OCI-LY1 (cell line): Measurements from ENCODE around the gene LAMTOR4.

Source experiments
- H2AFZ ChIP-seq: fragments of 200-600 bp; sonication (generic), shearing (Covaris generic); 2 replicates; pipeline ENCODE4 v1.6.0; 2014; ENCODE audit warnings: antibody characterized with exemption, mild to moderate bottlenecking, low read length
- H3F3A ChIP-seq: fragments of 200-600 bp; sonication (generic), shearing (Covaris generic); 2 replicates; pipeline ENCODE4 v1.6.0; 2014; ENCODE audit warnings: mild to moderate bottlenecking, antibody characterized with exemption, low read length, moderate library complexity; ENCODE audit not compliant: insufficient read depth
- H3K27ac ChIP-seq: fragments of 200-600 bp; sonication (generic); 2 replicates; pipeline ENCODE4 v1.5.1; 2014; ENCODE audit warnings: low read length, mixed run types, mild to moderate bottlenecking, low read depth; ENCODE audit not compliant: poor library complexity, severe bottlenecking
- H3K27me3 ChIP-seq: fragments of 200-600 bp; sonication (generic); 2 replicates; pipeline ENCODE4 v1.6.0; 2014; ENCODE audit warnings: antibody characterized with exemption, mild to moderate bottlenecking, low read length, moderate library complexity; ENCODE audit not compliant: insufficient read depth
- H3K36me3 ChIP-seq: fragments of 200-600 bp; sonication (generic); 2 replicates; pipeline ENCODE4 v1.6.1; 2014; ENCODE audit warnings: mild to moderate bottlenecking, antibody characterized with exemption, low read length, moderate library complexity, mixed read lengths; ENCODE audit not compliant: insufficient read depth
- H3K4me1 ChIP-seq: fragments of 200-600 bp; sonication (generic); 2 replicates; pipeline ENCODE4 v1.5.1; 2014; ENCODE audit warnings: mild to moderate bottlenecking, low read length, moderate library complexity; ENCODE audit not compliant: insufficient read depth, severe bottlenecking
- H3K4me2 ChIP-seq: fragments of 200-600 bp; sonication (generic), shearing (Covaris generic); 2 replicates; pipeline ENCODE4 v1.6.1; 2014; ENCODE audit warnings: low read length
- H3K4me3 ChIP-seq: fragments of 200-600 bp; sonication (generic); 2 replicates; pipeline ENCODE4 v1.5.1; 2014; ENCODE audit warnings: low read length, low read depth, mild to moderate bottlenecking, mixed read lengths; ENCODE audit not compliant: poor library complexity, severe bottlenecking
- H3K79me2 ChIP-seq: fragments of 200-600 bp; shearing (Covaris generic); 2 replicates; pipeline ENCODE4 v1.6.1; 2016; ENCODE audit warnings: mixed run types, low read length, mixed read lengths; ENCODE audit not compliant: insufficient read depth
- H3K9ac ChIP-seq: fragments of 200-600 bp; sonication (generic), shearing (Covaris generic); 2 replicates; pipeline ENCODE4 v1.6.1; 2014; ENCODE audit warnings: mild to moderate bottlenecking, low read length, mixed read lengths
- H3K9me2 ChIP-seq: fragments of 200-600 bp; sonication (generic), shearing (Covaris generic); 2 replicates; pipeline ENCODE4 v1.6.1; 2014; ENCODE audit warnings: low read depth, mild to moderate bottlenecking, low read length, mixed read lengths
- H3K9me3 ChIP-seq: fragments of 200-600 bp; shearing (Covaris generic); 2 replicates; pipeline ENCODE4 v1.6.1; 2014; ENCODE audit warnings: low read length, mixed read lengths
- H4K20me1 ChIP-seq: fragments of 200-600 bp; sonication (generic), shearing (Covaris generic); 2 replicates; pipeline ENCODE4 v1.6.0; 2016; ENCODE audit warnings: mild to moderate bottlenecking, low read length; ENCODE audit not compliant: insufficient read depth
- CTCF ChIP-seq: fragments of 200-600 bp; sonication (generic), shearing (Covaris generic); IDR thresholded peaks from 2 replicates; pipeline ENCODE4 v1.5.1; 2017; ENCODE audit warnings: mild to moderate bottlenecking, antibody characterized with exemption, low read length, moderate library complexity, mixed read lengths
- EZH2 ChIP-seq: fragments of 200-600 bp; sonication (generic), shearing (Covaris generic); IDR thresholded peaks from 2 replicates; pipeline ENCODE4 v1.8.0; 2017; ENCODE audit warnings: borderline replicate concordance, mixed run types, mild to moderate bottlenecking, antibody characterized with exemption, low read length, moderate library complexity, mixed read lengths

Gene LAMTOR4

GRCh38 chr7:100130608-100131453, 17.9 kb upstream of the LAMTOR4 start:
- Histone ChIP-seq H3K36me3 (no peaks in the 10 kb centered on the region), H2AFZ (no peak overlapping the region), H3F3A (no peaks in the 10 kb centered on the region), H3K9me3 (no peaks in the 10 kb centered on the region), H3K9me2 (no peaks in the 10 kb centered on the region), H4K20me1 (no peaks in the 10 kb centered on the region), H3K79me2 (no peaks in the 10 kb centered on the region), H3K4me1 (peaks cover 18% of the 10 kb centered on the region), H3K4me2 (peak overlapping the region; percentile 26; the same call in 1 of the 2 replicates), H3K9ac (no peak overlapping the region), H3K27ac (no peak overlapping the region), H3K4me3 (no peak overlapping the region), H3K27me3 (no peaks in the 10 kb centered on the region)
- TF ChIP-seq EZH2 (no peak), CTCF (peak; percentile 85)

GRCh38 chr7:100132126-100132525, 16.6 kb upstream of the LAMTOR4 start:
- Histone ChIP-seq H3K27me3 (no peaks in the 10 kb centered on the region), H2AFZ (no peak overlapping the region), H3K4me1 (peaks cover 16% of the 10 kb centered on the region), H4K20me1 (no peaks in the 10 kb centered on the region), H3K79me2 (no peaks in the 10 kb centered on the region), H3K9me3 (no peaks in the 10 kb centered on the region), H3K9me2 (no peaks in the 10 kb centered on the region), H3K36me3 (no peaks in the 10 kb centered on the region), H3K9ac (no peak overlapping the region), H3F3A (no peaks in the 10 kb centered on the region), H3K4me3 (no peak overlapping the region), H3K27ac (no peak overlapping the region), H3K4me2 (no peak overlapping the region)
- TF ChIP-seq CTCF = no peak
- TF ChIP-seq EZH2 = no peak

- no peak overlapping the region for H3K27ac ChIP-seq
- no peak overlapping the region for H3K9ac ChIP-seq
- no peak overlapping the region for H3K4me2 ChIP-seq
- no peaks in the 10 kb centered on the region for H3K36me3 ChIP-seq
- no peak overlapping the region for H2AFZ ChIP-seq
- no peaks in the 10 kb centered on the region for H3F3A ChIP-seq
- H3K4me1 ChIP-seq = peaks cover 16% of the 10 kb centered on the region
- H3K9me2 ChIP-seq = no peaks in the 10 kb centered on the region
- TF ChIP-seq CTCF (peak; percentile 99), EZH2 (no peak)
- no peaks in the 10 kb centered on the region for H3K9me3 ChIP-seq
- H3K4me3 ChIP-seq = no peak overlapping the region
- H4K20me1 ChIP-seq = no peaks in the 10 kb centered on the region
- H3K79me2 ChIP-seq = no peaks in the 10 kb centered on the region
- H3K27me3 ChIP-seq = no peaks in the 10 kb centered on the region
Observed at GRCh38 chr7:100132697-100133151, 16.0 kb upstream of the LAMTOR4 start.
